Measurements from ENCODE around the gene RGS7.

The RGS7 gene

DNA sequence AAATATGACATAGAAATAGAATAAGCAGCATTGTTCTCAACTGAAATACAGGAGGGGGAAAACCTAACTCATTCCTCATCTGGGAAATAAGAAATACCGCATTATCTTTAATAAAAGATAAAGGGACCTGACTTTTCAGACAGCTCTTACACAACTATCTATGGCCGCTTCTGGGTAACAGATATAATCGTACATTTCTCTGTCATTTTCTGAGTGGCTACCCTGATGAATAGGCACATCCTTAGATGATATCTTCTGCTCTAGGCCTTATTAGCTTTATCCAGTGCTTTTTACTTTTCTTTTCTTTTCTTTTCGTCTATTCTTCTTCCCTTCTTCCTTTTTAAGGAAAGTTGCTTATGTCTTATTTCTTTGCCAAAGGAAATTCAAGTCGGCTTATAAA is 388.1 kb downstream of the RGS7 start:
- no peak for DNase-seq

DNA sequence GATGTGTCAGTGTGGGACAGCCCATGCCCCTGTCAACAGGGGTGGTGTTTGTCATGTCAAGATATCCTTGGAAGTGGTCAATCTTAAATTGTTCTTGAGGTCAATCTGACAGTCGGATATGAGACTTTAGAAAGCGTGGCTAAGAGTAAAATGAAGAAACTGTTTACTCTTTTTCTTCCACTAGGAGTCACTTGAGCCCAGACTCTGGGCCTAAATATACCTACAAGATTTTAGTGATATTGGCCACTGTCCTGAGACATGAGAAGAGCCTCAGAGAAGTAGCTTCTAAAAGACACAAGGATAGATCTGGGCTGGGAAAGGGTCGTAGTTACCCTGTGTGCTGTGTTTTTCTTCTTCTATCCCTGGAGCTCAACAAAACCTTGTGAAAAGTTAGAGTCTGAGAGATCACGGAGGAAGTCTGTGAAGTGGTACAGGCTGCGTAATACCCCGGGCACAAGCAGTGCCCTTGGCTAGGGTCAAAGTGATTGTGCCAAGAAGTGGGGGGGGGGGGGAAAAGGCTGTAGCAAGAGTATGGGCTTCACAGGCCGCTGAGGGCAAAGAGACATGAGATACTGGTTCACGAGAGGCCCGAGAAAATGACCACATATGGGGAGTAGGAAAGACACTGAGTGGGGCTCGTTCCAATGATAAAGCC is 389.8 kb downstream of the RGS7 start:
- peak; percentile 18 for DNase-seq

DNA sequence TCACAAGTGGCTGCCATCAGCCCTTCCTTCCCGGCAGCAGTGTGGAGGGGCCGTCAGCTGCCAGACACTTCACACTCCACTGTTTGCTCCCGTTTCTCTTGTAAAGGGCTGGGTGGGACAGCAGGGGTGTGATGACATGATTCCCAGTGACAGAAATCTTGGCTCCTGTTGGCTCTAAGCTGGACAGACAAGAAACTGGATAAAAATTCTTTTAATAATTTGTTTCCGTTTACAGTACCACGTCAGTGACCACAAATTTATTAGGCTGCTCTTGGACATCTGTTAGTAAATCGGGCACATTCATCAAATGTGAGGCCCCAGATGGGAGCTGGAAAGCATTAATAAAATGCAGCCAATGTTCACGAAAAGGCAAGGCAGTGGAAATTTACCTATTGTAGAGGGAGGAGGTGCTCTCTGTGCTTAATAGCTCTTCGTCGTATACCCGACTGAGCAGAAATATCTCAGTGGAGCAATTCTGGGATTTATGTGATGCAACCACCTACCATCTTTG is 391.4 kb downstream of the RGS7 start:
- DNase-seq, result no peak

DNA sequence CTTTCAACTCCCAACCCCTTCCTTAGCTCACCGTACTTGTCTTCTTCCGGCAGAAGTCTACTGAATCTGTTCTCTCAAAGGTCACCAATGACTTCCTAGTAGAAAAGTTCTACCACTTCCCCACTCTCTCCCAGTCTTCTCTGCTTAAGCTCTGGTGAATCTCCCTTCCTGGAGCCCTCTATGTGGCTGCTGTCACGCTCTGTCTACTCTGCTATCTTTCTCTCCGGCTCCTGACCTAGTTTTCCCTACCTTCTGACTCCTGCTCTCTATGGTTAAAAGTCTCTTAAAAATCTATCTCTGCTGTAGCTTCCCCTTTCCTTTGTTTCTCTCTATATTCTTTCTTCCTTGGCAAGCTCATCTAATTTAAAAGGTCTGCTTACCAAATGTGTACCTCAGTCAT is 394.9 kb downstream of the RGS7 start:
- DNase-seq, result no peak

DNA sequence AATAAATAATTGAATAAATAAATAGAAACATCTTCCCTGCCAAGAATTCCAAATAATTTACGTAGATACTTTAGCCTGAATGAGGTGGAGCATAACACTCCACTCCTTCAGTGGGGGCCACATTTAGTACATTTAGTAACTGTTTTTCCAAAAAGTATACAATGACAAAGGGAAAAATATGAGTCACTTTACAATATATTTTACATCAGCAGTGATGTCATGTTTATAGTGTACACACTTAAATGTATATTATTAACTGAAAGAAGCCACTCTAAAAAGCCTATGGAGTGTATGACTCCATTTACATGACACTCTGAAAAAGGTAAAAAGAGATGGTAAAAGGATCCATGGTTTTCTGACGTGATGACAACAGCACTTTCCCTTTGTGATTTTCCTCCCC is 400.6 kb downstream of the RGS7 start:
- DNase-seq, result no peak

DNA sequence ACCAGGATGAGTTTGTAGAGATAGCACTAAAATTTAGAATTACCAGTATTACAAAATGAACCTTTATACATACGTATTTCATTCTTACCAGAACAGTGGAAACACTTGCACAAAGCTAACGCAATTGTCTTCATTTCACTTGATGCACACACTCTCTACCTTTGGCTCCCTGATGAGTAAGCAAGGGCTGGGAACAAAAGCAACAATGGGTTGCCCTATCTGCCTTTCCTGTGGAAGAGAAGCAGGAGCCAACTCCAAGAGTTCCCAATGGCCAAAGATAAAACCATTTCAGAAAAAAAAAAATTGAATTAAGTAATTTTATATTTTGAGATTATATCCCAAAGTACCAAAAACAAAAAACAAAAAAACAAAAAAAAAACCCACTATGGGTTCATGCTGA is 401.0 kb downstream of the RGS7 start:
- DNase-seq, result no peak

DNA sequence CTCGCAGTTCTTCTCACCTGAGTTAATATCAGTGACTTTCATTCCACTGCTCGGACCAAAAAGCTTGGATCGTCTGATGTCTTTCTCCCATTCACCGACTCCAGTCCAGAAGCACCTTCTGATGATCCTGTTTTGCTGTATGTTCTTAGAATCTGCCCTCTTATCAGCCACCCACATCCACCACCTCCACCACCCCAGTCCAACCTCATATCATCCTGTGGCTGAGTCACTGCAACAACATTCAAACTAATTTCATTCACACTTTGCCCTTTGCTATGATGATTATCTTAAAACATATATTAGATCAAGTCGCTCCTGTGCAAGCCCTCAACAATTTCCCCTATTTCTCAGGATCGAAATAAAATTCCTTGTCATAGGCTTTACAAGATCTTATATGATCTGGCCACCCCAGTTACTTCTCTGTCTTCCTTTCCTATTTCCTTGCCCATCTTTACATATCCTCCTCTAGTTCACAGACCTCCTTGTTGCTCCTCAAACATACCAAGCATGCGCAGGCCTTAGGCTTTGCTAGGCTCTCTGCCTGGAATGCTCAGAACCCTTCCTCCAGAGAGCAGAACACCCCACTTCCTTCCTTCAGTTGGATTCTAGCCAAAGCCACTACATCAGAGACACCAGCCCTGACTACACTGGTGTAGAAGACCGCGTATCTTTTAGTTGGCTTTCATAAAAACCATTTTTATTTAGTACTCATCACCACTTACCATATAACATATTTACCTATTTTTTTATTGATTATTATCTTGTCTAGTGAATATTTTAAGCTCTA is 409.4 kb downstream of the RGS7 start:
- DNase-seq, result no peak

DNA sequence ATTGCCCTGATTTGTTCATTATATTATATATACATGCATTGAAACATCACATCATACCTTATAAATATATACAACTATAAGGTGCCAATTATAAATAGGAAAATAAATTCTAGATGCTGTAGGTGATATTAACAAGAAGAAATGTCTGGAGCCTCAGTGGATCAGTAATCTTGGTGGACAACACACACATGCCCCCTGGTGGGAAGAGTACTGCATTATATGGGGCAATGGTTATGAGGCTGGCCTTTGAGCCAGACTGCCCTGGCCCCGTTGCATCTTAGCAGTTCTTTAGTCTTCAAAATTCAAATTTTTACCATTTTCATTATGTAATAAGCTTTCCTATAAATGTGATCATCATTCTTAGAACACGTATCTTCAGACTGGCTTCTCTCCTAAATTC is 410.1 kb downstream of the RGS7 start:
- peak; percentile 55 for DNase-seq

DNA sequence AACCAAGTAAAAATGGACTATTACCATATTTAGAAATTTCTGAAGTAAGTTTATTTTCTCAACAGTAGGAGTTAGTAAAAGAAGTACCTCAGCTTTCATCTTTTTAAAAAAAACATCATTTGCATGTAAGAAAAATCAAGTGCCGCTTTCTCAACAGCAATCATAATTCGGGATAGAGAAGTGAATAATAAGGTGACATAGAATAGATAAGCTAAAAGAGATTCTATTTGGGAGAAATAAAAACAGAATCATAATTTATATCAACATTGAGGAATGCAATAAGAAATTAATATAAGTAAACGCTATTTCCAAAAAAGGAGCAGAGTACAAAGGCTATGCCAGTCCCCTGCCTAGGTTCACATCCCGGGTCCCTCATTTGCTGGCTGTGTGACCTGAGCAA is 414.1 kb downstream of the RGS7 start:
- no peak for DNase-seq

DNA sequence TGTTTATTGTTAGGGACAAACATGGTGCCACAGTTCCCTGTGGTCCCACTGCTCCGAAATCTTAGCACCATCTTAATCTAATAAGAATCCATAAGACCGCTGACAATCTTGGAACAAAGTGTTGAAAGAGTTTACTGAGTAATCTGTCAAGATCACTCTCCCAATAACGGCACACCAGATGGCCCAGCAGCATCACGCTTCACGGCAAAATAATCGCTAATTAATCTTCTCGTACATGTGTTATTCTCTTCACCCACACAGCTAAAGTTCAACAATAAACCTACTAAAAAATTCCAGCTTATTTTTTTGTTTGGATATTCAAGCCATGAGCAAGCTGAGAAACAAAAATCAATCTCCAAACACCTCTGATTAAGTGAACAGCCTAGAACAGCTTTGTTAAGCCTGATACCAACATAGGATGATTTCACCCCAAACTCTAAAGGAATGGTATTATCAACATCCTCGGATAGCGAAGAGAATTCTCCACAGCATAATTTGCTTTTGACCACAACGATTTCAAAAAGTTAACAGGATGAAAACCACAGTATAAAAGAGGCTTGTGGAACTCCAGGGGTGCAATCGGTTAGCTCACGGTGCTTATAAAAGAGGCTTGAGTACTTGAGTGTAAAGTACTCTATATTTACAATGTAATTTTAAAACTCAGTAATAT is 415.2 kb downstream of the RGS7 start:
- no peak for DNase-seq

DNA sequence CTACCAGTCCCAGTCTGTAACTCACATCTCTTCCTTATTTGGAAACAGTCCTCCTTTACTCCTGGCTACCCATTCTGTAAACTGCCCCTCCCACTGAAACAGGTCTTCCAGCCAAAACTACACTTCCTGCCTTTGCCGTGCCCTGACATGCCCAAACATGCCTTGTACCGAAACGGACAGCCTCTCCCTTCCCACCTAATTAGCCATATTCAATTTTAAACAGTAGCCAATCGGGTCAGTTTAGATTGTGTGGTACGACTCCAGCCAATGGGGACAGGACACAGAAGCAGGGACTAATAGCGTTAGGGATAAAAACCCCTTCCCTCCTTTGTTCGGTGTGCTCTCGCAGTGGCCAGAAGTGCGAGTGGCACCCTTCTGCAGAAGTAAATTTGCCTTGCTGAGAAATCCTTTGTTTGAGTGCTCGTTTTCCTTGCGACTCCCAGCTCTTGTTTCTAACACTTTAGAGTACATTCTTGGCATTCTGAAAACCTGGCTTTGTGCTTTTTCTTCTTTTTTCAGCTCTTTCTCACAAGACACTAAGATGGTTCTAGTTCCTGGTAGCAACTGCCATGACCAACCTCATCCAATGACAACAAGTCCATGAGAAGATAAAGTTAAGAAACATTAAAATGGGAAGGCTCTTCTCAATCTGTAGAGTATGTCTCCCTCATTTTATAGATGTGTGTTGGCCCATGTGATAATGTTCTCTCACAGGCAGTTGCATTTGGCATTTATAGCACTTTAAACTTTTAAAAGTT is 419.9 kb downstream of the RGS7 start:
- no peak for DNase-seq

DNA sequence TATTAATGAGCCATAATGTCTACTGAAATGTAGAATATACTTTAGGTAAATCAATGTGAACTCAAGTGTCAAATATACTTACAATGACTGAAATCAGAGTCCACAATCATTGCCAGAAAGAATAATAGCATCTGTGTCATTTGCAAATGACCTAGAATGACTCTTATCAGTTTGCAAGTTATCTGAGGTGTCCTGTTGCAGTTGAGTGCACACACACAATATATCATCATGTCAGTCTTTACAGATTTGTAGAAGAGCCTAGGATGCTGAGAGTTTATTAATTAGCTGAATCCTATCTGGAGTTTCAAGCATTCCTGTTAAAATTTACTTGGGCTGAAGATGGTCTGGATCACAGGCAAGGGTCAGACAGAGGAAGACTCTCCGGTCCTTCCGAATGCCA is 421.1 kb downstream of the RGS7 start:
- DNase-seq, result no peak

DNA sequence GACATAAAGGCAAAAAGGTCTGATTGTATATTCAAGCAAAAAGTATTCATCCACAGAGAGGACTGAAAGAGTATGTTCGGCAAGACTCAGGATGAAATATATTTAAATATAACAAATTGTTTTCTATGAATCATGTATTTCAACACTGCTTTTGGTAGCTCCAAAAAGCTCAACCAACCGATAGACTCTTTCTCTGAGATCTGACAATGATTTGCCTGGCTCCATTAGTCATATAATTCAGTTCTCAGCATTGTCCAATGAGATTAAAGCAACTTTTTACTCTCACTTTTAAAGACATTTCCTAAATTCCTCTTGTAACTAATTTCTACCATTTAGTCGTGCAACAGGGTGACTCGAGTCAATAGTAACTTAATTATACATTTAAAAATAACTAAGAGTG is 426.0 kb downstream of the RGS7 start:
- DNase-seq, result no peak

DNA sequence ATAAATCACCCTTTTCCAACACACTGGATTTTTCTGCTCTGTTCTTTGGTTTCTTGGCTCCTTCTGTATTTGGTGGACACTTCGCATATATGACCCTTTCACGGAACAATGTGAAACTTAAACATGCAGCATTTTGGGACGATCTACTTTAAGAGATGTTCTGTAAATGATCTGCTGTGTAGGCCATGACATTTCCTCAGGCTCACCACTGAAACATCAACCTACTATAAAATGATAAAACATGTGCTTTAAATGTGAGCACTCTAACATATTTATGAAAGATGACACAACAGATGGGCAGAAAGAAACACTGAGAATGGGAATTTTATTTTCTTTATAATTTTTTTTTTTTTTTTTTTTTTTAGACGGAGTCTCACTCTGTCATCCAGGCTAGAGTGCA is 428.7 kb downstream of the RGS7 start:
- DNase-seq, result no peak

DNA sequence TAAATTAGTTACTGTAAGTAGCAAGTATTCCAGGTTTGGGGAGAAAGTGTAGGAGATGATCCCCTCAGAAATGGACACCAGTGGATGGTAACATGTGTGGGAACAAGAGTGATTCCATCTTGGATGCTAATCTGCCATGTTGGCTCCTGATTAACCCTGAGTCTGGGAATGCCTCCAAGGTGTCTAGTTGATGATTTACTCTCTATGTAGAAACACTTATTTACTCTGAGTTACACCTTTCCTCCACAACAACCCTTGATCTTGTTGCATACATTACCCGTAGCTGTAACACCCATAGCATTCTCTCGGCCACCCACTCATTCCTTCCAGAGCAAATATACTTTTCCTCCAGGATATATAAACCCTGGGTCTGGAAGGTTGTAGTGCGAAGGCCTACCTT is 429.2 kb downstream of the RGS7 start:
- no peak for DNase-seq

DNA sequence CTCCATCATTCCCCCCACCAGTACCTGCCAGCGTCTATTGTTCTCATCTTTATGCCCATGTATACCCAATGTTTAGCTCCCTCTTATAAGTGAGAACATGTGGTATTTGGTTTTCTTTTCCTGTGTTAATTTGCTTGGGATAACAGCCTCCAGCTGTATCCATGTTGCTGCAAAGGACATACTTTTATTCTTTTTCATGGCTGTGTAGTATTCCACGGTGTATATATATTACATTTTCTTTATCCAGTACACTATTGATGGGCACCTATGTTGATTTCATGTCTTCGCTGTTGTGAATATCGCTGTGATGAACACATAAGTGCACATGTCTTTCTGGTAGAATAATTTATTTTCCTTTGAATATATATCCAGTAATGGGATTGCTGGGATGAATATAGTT is 431.7 kb downstream of the RGS7 start:
- no peak for DNase-seq

DNA sequence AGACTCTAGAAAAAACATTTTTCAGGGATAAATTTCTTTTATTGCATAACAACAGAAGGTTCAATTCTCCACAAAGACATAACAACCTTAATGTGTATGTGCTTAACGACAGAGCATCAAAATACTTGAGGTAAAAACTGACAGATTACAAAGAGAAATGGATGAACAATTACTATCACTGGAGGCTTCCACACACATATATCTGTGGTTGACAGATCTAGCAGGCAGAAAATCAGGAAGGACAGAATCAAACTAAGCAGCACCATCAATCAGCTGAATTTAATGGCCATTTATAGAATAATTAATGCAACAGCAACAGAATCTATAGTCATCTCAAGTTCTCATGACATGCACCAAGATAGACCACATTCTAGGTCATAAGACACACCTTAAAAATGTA is 439.0 kb downstream of the RGS7 start:
- no peak for DNase-seq

DNA sequence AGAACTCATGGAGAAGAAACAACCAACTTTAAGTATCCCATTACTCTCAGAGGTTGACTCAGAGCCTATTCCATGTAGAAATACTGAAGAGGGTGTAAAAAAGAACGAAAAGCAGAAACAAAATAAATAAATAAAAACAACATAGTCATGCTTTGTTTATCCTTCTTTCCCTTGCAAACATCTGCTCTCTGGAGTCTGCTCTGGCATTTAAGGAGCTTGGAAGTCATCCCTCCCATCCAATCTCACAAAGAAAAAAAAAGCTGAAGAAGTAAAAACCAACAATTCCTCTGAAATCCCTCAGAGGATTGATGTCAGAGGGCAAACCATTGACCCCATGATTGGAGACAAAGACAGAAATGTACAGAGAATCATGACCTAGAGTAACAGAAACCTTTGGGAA is 442.5 kb downstream of the RGS7 start:
- DNase-seq, result peak; percentile 17

DNA sequence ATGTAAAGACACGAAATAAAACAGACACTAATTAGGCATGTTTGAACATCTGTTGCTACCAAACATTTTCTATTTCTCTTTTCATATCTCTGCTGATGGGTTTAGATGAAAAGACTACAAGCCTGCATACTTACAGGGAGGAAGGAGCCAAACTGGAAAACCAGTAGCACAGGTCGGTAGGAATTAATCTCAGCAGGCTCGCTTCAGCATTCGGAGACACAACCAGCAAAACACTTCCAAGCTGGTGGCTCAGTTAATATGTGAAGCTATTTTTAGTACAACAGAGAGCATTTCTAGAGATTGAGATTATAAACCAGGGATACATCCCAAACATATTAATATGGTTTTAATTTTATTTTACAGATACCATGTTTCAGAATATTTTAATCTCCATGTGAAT is 444.2 kb downstream of the RGS7 start:
- DNase-seq, result no peak

DNA sequence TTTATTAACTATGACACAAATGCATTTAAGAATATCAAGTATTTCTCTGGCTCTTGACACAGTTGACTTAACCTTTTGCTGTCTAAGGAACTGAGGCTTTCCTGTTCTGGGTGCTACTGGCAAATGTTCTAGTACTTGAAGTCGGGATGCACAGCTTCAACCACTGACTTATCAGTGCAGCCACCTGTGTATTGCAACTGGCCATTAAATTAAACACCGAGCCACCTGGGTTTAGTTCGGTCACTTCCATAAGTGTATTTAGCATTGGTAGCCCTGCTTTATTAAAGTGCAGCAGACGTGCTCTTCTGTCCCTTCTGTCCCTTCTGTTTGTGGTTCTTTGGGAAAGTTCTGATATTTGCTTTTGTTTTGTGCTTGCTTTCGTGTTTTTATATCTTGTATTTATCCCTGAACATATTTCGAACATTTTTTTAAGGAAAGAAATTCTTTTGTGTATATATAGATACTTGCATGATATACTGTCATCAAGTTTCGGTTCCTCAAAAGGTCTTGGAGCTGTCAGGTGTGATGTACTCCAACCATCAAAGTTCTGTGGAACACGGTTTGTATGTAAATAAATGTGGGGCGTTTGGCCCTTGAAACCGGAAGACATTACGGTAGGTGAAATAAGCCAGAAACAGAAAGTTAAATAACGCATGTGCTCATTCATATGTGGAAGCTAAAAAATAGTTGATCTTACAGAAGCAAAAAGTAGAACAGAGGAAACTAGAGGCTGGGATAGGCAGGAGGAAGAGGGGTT is 447.1 kb downstream of the RGS7 start:
- no peak for DNase-seq

DNA sequence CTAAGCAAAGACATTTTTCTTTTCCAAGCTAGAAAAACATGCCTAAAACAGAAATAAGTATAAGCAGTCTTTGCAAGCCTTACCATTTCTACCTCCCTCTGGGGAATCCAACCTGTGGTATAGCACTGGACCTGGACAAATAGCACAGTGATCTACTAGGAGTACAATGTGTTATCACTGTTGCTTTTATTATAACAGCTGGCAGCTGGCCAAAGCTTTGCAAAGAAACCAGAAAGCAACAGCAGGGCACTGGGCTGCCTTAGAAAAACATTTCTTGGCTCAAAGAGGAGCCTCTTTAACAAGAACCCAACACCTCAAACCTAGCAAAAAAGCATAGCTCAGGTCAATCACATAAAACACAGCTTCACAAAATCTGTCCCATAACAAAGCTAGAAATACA is 450.5 kb downstream of the RGS7 start:
- DNase-seq, result no peak

DNA sequence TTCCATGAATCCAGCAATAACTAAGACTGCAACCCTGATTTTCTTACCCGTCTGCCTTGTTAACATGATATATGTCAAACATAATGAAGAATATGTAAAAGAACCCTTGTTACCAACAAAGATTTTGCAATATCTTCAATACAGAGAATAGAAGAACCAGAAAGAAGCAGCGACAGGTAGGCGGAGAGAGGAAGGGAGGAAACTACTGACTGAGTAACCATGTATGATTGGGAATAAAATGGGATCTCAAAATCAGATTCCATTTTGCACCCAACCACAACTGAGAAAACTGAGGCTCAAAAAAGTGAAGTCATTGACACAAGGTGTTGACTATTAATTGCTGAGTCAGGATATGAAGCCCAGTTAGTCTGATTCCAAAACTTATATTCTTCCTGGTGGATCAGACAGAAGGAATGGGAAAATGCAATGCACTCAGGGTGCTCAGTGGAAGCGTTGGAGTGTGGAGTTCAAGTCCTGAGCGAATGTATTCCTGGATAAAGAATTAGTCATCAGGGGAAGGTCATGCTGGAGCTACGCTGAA is 451.7 kb downstream of the RGS7 start:
- no peak for DNase-seq

Measured in HCEC 1CT (cell line).